GM21515 (cell line): Measurements from ENCODE around the gene WWOX.

Experiments used
- ATAC-seq: cut with Tn5 transposase; IDR thresholded peaks from one replicate; pipeline ENCODE4 v1.9.1; 2021; ENCODE audit not compliant: unreplicated experiment

The WWOX gene

DNA sequence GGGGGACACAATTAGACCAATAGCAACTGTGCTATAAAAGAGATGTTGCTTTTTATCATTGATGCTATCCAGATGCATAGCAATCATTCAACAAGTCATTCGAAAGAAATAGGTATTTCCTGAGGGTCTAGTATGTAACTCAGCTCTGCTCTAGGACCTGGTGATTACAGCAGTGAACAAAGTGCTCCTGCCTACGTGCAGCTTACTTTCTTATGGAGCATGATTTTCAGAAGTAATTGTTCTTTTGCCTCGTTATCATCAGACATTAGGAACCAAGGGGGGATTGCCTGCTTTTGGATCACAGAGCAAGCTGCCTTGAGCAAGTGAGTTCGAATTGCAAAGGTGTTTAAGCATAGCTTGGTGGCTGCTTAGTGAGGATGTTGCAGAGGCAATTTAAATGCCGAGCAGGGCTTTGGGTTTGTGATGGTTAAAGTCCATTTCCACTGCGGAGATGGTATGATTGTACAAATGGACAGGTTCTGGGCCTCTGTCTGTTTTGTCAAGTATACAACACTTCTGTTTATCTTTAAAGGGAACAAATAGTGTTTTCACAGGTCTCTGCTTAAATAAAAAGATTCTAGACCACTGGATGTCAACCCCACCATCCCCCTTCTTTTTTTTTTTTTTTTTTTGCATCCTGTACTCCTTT, 41.5 kb downstream of the WWOX start:
- ATAC-seq: no peak

DNA sequence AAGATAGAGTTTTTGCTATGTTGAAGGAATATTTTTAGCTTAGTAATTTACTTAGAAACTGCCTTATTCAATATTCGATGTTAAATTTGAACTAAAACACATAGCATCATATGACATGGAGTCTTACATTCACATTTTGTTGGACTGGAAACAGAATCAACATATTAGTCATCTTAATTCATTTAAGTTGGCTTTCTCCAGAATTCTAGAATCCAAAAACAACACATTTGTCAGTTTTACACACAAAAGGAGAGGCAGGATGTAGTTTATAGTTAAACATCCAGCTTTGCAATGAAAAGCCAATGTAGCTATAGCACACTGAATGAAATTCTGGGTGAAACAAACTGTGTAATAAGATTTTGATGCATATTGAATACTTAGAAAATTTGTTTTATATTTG, 43.3 kb downstream of the WWOX start:
- no peak for ATAC-seq

DNA sequence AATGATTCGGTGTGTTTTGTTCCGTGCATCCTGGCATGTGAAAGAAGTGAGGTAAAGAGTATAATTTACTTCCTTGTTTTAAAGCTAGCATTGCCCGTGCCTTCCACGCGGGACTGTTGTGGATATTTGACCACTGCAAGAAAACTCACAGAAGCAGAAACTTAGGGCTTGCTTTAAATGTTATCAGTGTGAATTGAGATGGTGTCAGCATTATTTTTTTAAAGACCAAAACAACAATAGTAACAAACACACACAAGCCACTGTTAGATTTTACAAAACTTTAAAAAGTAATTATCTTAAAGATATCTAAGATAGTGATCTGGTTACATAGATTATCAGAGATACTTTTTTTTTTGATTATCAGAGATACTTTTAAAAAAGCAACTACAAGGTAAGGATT, 47.4 kb downstream of the WWOX start:
- no peak for ATAC-seq

DNA sequence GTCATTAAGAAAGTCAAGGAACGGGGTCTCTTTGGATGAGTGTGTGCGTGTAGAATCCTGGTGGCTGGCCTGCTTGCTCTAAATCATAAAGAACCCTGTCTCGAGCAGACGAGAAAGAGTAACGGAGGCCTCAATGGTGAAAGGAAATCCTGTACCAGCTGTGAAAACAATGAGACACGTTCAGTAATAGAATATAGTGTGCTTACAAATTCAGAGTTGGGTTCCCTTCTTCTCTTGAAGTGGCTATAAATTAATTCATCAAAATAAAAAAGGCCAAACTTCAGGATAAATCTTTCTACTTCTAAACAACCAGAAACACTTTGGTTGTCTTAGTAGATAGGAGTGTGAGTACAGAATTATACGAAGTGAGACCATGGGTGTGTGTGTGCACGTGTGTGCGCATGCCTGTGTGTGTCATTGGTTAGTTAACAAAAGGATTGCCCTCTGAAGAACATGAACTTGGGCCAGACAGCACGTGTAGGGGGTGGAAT, 48.5 kb downstream of the WWOX start:
- no peak for ATAC-seq

DNA sequence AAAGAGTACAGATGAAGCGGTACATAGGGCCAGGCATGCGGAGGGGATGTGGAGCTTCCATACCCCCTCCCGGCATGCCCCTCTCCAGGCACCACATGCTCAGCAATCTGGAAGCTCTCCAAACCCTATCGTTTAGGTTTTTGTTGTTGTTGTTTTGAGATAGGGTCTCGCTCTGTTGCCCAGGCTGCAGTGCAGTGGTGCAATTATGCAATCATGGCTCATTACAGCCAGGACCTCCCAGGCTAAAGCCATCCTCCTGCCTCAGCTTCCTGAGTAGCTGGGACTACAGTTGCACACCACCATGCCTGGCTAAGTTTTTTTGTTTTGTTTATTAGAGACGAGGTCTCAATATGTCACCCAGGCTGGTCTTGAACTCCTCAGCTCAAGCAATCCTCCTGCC, 50.8 kb downstream of the WWOX start:
- no peak for ATAC-seq

DNA sequence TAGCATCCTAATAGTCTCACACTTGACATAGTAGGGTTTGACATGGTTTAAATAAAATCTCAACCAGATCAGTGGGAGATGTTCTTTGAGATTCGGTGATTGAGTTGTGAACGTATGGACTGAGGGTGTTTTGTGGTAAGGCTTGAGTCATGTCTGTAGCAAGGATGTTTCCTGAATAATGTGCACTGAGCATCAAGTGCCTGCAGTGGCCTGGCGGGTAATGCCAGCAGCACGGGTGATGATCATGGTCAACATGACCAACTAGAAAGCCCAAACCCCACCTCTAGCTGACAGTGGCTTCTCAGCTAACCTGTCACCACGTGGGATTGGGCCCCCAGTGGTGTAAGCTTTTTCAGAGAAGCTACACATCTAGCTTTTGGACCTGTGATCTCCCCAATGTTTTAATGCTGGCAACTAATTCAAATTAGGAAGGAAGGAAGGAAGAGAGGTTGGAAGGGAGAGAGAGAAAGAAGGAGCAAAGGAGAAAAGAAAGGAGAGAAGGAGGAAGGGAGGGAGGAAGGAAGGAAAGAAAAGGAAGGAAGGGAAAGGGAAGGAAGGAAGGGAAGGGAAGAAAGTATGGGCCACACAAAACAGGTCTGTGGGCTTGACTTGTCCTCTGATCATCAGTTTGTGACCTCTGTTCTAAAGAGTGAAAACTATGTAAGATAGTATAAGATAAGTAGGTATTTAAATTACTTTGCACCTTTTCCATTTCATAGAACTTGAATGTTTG, 55.4 kb downstream of the WWOX start:
- no peak for ATAC-seq

DNA sequence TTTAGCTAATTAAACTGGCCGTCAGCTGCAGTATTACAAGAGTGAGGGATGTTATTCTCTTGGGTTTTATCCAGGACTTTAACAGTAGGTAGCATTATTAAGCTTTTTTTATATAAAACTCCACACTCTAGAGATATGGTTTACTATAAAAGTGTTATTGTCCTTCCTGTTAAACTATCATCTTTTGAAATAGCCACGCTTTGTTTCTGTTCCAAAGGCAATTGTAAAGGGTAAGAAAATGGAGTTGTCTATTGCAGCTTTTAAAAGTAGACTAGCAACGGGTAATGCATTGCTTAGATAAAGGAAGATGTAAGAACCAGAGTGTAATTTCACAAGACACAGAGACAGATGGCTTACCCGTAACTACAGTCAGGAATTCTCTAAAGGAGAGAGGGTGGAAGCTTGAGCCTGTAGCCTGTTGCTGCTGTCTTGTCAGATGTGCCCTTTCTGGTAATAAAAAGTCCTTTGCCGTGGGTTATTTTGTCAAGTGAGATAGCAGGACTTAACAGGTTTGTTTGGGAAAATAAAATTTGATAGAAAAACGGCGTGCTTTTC, 56.4 kb downstream of the WWOX start:
- no peak for ATAC-seq

DNA sequence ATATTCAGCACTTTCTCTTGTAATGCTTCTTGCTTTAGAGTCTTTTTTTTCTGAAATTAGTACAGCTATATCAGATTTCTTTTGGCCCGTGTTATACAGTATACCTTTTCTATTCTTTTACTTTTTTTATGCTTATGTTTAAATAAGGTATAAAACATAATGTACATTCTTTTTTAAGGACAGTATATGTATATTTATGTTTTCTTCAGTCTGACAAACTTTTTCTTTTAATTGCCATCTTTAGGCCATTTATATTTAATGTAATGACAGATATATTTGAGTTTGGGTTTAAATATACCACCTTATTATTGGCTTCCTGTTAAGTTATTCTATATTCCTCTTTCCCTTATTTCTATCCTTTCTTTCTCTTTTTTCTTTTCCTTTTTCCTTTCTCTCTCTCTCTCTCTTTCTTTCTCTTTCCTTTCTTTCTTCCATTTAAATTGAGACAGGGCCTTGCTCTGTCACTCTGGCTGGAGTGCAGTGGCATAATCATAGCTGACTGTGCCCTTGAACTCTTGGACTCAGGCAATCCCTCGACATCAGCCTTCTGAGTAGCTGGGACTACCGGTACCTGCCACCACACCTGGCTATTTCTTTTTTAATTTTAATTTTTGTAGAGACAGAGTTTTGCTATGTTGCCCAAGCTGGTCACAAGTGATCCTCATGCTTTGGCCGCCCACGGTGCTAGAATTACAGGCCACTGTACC, 61.7 kb downstream of the WWOX start:
- ATAC-seq: no peak

DNA sequence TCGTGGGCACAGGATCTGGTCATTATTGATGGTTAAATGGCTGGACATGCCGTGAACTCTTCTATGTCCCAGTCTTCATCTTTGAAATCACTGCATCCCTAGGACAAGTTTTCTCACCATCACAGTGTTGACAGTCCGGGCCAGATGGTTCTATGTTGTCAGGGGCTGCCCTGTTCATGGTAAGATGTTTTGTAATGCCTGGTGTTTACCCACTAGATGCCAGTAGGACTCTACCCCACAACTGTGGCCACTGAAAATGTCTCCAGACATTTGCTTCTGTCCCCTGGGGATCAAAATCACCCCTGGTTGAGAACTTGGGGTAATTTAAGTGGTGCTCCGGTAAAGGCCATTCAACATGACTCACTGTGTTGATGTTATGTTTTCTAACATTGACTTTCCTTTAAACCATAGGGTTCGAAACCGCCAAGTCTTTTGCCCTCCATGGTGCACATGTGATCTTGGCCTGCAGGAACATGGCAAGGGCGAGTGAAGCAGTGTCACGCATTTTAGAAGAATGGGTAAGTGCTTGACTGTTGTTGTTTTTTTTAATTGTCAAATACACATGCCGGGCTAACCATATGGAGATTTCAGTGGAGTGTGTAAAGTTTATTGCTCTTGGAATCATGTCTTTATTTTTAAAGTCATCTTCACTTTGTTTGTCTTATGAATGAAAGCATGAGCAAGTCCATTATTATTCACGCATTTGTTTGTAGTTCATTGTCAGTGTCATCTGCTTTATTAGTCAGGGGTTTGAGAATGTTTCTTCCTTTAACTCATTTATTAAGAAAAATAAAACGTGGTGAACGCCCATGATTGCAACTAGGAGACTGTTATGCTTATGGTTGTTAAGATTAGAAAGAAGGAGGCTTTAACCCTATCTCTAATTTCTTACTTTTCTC, 64.6 kb downstream of the WWOX start:
- ATAC-seq: no peak

DNA sequence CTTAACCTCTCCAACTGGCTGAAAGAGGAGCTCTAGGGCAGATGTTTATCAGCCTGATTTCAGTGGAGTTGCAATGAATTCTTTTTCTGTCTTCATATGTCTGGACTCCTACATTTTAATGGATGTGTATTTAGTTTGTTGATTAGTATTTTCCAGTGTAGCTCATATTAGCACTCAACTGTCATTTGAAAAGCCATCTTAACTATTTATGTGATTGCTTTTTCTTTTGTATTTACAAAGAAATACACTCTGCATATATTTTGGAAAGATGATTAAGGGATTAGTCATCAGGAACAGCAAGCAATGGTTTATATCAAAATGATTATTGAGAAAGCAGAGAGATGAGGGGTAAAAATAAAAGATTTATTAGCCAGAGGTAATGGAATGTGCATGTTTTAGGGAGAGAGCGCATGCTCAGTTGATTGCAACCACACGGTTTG, 71.1 kb downstream of the WWOX start:
- ATAC-seq: no peak

DNA sequence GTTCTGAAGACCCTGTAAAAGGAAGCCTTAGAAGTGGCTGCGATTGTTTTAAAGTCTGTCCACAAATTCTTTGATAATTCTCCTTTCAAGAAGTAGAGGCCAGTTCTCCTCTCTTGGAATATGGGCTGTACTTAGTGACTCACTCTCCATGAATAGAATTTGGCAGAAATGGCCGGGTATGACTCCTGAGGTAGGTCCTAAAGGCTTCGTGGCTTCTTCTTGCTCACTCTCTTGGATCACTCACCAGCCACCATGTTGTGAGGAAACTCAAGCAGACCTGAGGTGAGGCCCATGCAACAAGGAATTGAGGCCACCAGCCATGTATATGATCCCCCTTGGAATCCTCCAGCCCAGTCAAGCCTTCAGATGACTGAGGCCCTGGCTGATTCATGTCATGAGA, 75.8 kb downstream of the WWOX start:
- ATAC-seq: no peak

DNA sequence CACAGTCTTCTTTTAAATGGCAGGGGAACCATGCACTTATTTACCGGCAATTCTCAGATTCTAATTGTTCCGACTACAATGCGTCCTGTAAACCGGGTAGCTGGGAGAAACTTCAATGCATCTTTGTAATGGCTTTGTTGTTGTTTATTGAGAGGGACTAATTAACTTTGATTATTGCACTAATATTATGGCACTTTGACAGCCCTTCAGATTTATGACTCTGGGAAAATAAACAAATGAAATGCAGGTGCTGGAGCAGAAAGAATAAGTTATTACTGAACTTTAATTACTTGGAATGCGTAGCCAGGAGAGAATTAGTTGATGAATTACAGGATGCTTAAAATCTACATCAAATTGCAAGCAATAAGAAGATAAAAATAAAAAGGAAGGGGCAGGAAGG, 77.0 kb downstream of the WWOX start:
- ATAC-seq: no peak

DNA sequence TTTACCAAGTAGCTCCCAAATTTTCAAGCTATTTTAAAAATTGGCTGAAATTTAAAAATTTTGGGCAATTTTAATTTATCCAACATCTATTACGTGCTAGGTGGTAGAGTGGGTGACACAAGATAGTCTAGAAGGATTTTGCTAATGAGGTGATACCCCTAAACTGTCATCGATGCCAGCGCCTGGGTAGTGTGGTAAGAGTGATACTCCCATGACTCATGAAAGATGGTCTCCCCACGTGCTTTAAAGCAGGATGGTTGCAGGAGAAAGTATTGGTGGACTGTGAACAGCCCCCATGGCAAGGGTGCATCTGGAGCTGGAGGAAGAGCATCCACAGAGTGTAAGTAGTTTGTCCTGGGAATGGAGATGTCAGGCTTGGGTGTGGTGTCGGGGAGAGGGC, 77.8 kb downstream of the WWOX start:
- ATAC-seq: no peak

DNA sequence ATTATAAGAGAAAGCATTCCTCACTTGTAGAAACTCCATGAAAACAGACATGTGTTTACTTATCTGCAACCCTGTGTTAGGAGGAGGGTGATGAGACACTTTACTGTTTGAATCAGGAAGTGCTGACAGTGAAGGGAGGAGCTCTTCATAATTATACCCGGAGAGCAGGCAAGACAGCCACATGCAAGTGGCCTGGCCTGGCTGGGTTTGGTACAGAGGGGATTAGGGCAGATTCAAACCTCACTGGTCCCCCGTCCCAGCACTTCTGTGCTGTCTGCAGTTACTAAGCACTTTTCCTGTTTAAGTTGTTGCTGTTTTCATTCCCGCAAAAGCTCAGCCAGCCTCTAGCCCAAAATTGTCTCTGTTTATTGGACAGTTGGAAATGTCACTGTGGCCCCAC, 78.5 kb downstream of the WWOX start:
- no peak for ATAC-seq

DNA sequence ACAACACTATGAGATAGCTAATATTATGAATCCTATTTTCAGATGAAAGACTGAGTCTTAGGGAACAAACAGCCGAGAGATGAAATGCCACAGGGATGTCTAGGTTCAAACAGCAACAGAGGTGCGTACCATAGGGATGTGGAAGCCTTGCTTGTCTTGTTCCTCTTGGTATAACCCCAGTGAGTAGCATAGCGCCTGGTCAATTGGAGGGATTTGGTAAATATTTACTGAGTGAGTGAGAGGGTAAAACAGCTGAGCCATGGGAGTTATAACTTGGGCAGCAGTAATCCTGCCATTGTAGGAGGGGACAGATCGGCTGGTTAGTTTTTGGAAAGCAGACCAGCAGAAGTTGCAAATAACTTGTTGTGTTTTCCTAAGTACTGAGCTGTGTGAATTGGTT, 80.2 kb downstream of the WWOX start:
- no peak for ATAC-seq

DNA sequence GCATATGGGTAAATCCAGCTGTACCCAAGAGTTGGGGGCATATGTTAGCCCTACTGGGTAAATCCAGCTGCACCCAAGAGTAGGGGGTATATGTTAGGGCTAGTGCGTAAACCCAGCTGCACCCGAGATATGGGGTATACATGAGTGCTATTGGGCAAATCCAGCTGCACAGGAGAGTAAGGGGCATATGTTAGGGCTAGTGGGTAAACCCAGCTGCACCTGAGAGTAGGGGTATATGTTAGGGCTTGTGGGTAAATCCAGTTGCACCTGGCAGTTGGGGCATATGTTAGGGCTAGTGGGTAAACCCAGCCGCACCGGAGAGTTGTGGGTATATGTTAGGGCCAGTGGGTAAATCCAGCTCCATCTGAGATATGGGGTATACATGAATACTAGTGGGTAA, 80.9 kb downstream of the WWOX start:
- no peak for ATAC-seq

DNA sequence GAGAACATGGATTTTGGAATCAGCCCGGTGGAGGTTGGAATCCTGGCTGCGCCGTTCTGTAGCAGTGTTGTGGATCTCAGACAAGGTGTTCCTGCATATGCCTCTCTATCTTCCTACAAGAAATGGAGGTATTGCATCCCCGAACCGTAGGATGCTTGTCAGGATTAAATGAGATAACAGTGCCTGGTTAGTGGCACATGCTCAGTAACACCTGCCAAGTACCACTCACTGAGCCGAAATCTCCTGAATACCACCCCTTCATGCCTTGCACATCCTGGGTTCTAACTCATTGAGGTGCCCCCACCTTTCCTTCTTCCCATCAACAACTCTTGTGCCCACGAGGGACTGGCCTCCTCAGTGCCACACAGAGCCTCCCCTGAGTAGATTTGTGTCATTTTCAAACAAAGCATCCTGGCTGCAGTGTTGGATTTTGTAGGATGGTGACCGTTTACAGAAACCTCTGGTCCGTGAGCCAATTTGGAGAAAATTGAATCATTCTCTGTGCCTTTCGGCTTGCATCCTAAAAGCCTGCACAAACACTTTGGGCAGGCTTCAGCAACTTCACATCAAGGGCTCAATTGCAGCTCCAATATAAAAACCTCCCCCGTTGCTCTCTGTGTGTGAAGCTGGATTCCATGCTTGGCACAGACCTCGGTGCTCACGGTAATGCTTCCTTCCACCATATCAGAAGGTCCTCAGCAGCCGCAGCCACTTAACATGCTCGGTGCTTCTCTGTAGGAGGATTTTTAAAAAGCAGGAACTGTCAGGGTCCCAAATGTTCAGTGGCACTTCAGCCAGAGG, 84.2 kb downstream of the WWOX start:
- ATAC-seq: no peak

DNA sequence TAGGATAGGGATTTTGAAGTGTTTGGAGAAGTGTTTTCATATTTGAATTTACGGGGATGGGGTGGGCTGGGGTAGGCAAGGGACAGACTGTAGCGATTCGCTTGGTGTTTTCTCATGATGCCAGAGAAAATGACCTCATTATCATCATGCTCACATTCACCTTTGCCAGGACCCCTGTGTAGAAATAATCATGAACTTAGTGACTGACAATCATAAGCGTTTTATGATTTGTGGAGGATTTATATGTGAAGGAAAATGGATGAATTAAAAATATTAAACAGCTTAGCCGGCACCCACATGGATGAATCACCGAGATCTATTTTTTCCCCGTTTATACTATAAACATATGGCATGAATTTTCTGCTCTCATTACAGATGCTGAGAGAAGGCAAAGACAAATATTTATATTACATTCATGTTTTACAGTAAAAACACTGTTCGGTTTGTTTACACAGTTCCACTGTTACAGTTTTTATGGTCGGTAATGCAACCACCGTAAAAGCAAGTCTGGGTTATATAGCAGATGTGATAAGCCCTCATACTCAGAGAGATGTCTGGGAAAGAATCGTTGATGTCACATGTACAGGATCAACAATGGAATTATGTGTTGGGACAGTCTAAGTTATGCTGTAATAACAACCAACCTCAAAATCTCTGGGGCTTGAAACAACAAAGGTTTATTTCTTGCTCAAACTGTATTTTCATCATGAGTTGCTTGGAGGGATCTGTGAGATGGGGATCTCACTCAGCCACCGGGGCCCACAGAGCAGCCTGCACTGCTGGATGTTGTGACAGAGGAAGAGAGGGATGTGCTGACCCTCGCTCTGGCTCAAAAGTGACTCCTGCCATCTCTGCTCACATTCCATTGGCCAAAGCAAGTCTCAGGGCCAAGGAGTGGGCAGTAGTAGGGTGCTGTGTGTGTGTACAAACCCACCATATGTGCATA, 85.1 kb downstream of the WWOX start:
- no peak for ATAC-seq

DNA sequence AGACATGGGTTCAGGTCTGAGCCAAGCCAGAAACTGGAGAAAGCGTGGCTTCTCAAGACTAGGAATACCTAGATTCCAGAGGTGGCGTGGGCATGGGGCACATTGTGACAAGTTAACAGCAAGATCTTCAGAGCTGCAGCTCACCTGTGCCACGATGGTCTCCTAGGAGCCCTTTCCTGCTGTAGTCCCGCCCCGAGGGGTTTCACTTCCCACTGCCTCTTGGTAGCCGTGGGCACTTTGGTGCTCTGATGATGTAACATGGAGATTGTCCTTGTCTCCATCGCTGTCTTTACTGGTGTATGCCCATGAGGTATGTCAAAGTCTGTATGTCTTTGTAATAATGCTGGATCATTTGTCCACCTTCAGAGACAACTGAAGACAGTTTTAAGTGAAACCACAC, 89.7 kb downstream of the WWOX start:
- ATAC-seq: no peak
